Astrocyte (in vitro differentiated cells and primary cell): ENCODE measurements around the gene FUT2.

Source experiments
- CTCF ChIP-seq: IDR thresholded peaks from 2 replicates; pipeline ENCODE4 v1.5.1; 2011; ENCODE audit warnings: low read depth, mild to moderate bottlenecking, inconsistent platforms, low read length, moderate library complexity; ENCODE audit not compliant: insufficient read depth
- EZH2 ChIP-seq: IDR thresholded peaks from 2 replicates; pipeline ENCODE4 v1.6.1; 2012; ENCODE audit warnings: mild to moderate bottlenecking, low read length, inconsistent platforms; ENCODE audit not compliant: insufficient read depth

- TF ChIP-seq EZH2 (no peak), CTCF (no peak)
Measured at GRCh38 chr19:48661711-48662090, 34.1 kb upstream of the FUT2 start.
